Upper lobe of left lung (tissue), 6 donors: Measurements from ENCODE around the gene LRRC36. TPM values are rescaled to one million over a fixed set of nuclear protein-coding genes. Genes with fewer than 3 reads are reported as not detected.

Source experiments
- ATAC-seq, 2 donors: fragments of 200-7000 bp; cut with Tn5 transposase; one replicate each; pipeline ENCODE4 v1.9.1; 2022; ENCODE audit warnings: mild to moderate bottlenecking in 2 of 2, moderate library complexity in 2 of 2; ENCODE audit not compliant: low FRiP score in 2 of 2
- DNase-seq, 2 donors: peaks; one replicate each; pipeline ENCODE4 v3.0.0-alpha.2; 2019 to 2020
- H3K27ac ChIP-seq, 4 donors: fragments of 200-600 bp; sonication (generic); one replicate each; pipeline ENCODE4 v1.5.1; 2016 to 2019
- H3K27me3 ChIP-seq, 4 donors: fragments of 200-600 bp; sonication (generic); one replicate each; pipeline ENCODE4 v1.5.1; 2017 to 2019
- H3K36me3 ChIP-seq, 4 donors: fragments of 200-600 bp; sonication (generic); one replicate each; pipeline ENCODE4 v1.5.1; 2016 to 2019
- H3K4me1 ChIP-seq, 4 donors: fragments of 200-600 bp; sonication (generic); one replicate each; pipeline ENCODE4 v1.5.1; 2018 to 2019
- H3K4me3 ChIP-seq, 4 donors: fragments of 200-600 bp; sonication (generic); one replicate each; pipeline ENCODE4 v1.5.1; 2017 to 2019; ENCODE audit warnings: mild to moderate bottlenecking in 2 of 4, moderate library complexity in 1 of 4
- H3K9me3 ChIP-seq, 4 donors: fragments of 200-600 bp; sonication (generic); one replicate each; pipeline ENCODE4 v1.5.1; 2018 to 2019
- CTCF ChIP-seq, 6 experiments: fragments of 450-650 bp in 4 of 6; fragments of 200-600 bp in 2 of 6; sonication (generic) in 2 of 6; IDR thresholded peaks; one replicate each; pipeline ENCODE4 v1.5.1; 2016 to 2019; ENCODE audit warnings: antibody characterized with exemption in 6 of 6
- EP300 ChIP-seq, 4 donors: sonication (generic); formaldehyde crosslinking; IDR thresholded peaks; one replicate each; pipeline ENCODE4 v1.5.1; 2017; ENCODE audit warnings: antibody characterized with exemption in 4 of 4, control low read depth in 2 of 4
- POLR2A ChIP-seq, 4 donors: fragments of 450-650 bp; IDR thresholded peaks; one replicate each; pipeline ENCODE4 v1.5.1; 2016 to 2017; ENCODE audit warnings: antibody characterized with exemption in 4 of 4, mild to moderate bottlenecking in 2 of 4
- POLR2AphosphoS5 ChIP-seq, 2 donors: sonication (generic); formaldehyde crosslinking; IDR thresholded peaks; one replicate each; pipeline ENCODE4 v1.5.1; 2017; ENCODE audit warnings: antibody characterized with exemption in 2 of 2
- WGBS, 2 donors: methylation state at CpG; one replicate each; pipeline ENCODE4 v1.1.5; 2017 to 2018; 5-methylcytosine and 5-hydroxymethylcytosine counted together
- total RNA-seq, 6 donors: library from RNA; depleted of rRNA in 4 of 6; stranded (reverse); fragments of >200 nt in 4 of 6; gene quantifications; one replicate each; pipeline versions ENCODE4 v1.1.0 to v1.2.1, GENCODE V29; 2016 to 2021
- donor health status: DM: no; HTN: no; CAD: no; lungs with moderate emphysema.
- donor health status: DM: no; HTN: yes; CAD: no; lungs with severe emphysema.

Gene LRRC36
- total RNA-seq, 6 donors from 2014 or later = 5.9 to 110 (median 22.8) TPM

- TF ChIP-seq POLR2A (IDR thresholded peaks at IDR 0.05) = no peak
- TF ChIP-seq POLR2AphosphoS5 (IDR thresholded peaks at IDR 0.05) = no peak
- no peak for TF ChIP-seq EP300 (IDR thresholded peaks at IDR 0.05)
- no peak for TF ChIP-seq CTCF (IDR thresholded peaks at IDR 0.05)
- no peak overlapping the region for H3K27ac ChIP-seq
- no peaks in the 10 kb centered on the region for H3K27me3 ChIP-seq
- no peak for ATAC-seq
- no peak overlapping the region for H3K4me3 ChIP-seq
- peaks cover 11 to 15% (median 13%) of the 10 kb centered on the region in 4 donors for H3K4me1 ChIP-seq
- H3K36me3 ChIP-seq = no peaks in the 10 kb centered on the region
- no peak for DNase-seq
- WGBS, 2 donors = 85 to 86% methylated on average over 7 of the region's 7 CpGs
- H3K9me3 ChIP-seq = no peaks in the 10 kb centered on the region
Observed at GRCh38 chr16:67283039-67283825, 43.4 kb upstream of the LRRC36 start.

- TF ChIP-seq POLR2A (IDR thresholded peaks at IDR 0.05) (no peak), CTCF (IDR thresholded peaks at IDR 0.05) (no peak), EP300 (IDR thresholded peaks at IDR 0.05) (no peak), POLR2AphosphoS5 (IDR thresholded peaks at IDR 0.05) (no peak)
- no peaks in the 10 kb centered on the region for H3K9me3 ChIP-seq
- no peak overlapping the region for H3K4me3 ChIP-seq
- DNase-seq (peak in 1 of 2 donors; percentile 77), ATAC-seq (no peak)
- no peaks in the 10 kb centered on the region for H3K36me3 ChIP-seq
- H3K4me1 ChIP-seq = peaks cover 6 to 8% (median 7%) of the 10 kb centered on the region in 4 donors
- no peak overlapping the region for H3K27ac ChIP-seq
- no peaks in the 10 kb centered on the region for H3K27me3 ChIP-seq
- 91 to 96% methylated on average over 13 to 21 of the region's 21 CpGs for WGBS, 2 donors
Observed at GRCh38 chr16:67283826-67284555, 42.6 kb upstream of the LRRC36 start.

- Histone ChIP-seq H3K9me3 (no peaks in the 10 kb centered on the region), H3K4me1 (peaks cover 0 to 2% (median under 1%) of the 10 kb centered on the region in 4 donors), H3K27ac (no peak overlapping the region), H3K4me3 (no peak overlapping the region), H3K36me3 (no peaks in the 10 kb centered on the region), H3K27me3 (no peaks in the 10 kb centered on the region)
- ATAC-seq (peak in 1 of 2 donors; percentile 18), DNase-seq (peak in 1 of 2 donors; percentile 87)
- 82 to 83% methylated on average over 19 to 26 of the region's 34 CpGs for WGBS, 2 donors
- TF ChIP-seq CTCF (IDR thresholded peaks at IDR 0.05) = peak in 3 of 6 experiments; percentile 26 to 50 (median 45)
- no peak for TF ChIP-seq POLR2A (IDR thresholded peaks at IDR 0.05)
- TF ChIP-seq EP300 (IDR thresholded peaks at IDR 0.05) = no peak
Observed at GRCh38 chr16:67284699-67285646, 41.6 kb upstream of the LRRC36 start.

- 90 to 95% methylated on average over 15 to 22 of the region's 28 CpGs for WGBS, 2 donors
- peak in 1 of 2 donors; percentile 72 for DNase-seq
Observed at GRCh38 chr16:67286441-67287235, 40.0 kb upstream of the LRRC36 start.

More at GRCh38 chr16:67286441-67287235, 40.0 kb upstream of the LRRC36 start:
- Histone ChIP-seq H3K36me3 (no peaks in the 10 kb centered on the region), H3K27ac (no peak overlapping the region), H3K4me1 (no peaks in the 10 kb centered on the region), H3K9me3 (no peaks in the 10 kb centered on the region), H3K27me3 (no peaks in the 10 kb centered on the region), H3K4me3 (no peak overlapping the region)
- ATAC-seq = no peak
- TF ChIP-seq POLR2A (IDR thresholded peaks at IDR 0.05) (no peak), EP300 (IDR thresholded peaks at IDR 0.05) (no peak), POLR2AphosphoS5 (IDR thresholded peaks at IDR 0.05) (no peak), CTCF (IDR thresholded peaks at IDR 0.05) (no peak)
